HL-60 (cell line): Measurements from ENCODE around the gene C17orf114.

Experiments used
- GABPA ChIP-seq: IDR thresholded peaks from 2 replicates; pipeline ENCODE4 v1.6.1; 2012; ENCODE audit warnings: low read depth
- POLR2AphosphoS5 ChIP-seq: IDR thresholded peaks from 2 replicates; pipeline ENCODE4 v1.6.1; 2012; ENCODE audit warnings: low read depth
- SPI1 ChIP-seq: IDR thresholded peaks from 2 replicates; pipeline ENCODE4 v1.6.1; 2012; ENCODE audit warnings: low read depth, mild to moderate bottlenecking, borderline replicate concordance
- TF ChIP-seq, protein P1 (sequence below): IDR thresholded peaks from one replicate; pipeline ENCODE4 v1.5.1; 2011; ENCODE audit warnings: low read length, control low read depth, inconsistent platforms; ENCODE audit not compliant: insufficient read depth
- TF ChIP-seq, protein P2 (sequence below): IDR thresholded peaks from 2 replicates; pipeline ENCODE4 v1.6.1; 2012; ENCODE audit warnings: low read depth; ENCODE audit not compliant: insufficient replicate concordance

DNA sequence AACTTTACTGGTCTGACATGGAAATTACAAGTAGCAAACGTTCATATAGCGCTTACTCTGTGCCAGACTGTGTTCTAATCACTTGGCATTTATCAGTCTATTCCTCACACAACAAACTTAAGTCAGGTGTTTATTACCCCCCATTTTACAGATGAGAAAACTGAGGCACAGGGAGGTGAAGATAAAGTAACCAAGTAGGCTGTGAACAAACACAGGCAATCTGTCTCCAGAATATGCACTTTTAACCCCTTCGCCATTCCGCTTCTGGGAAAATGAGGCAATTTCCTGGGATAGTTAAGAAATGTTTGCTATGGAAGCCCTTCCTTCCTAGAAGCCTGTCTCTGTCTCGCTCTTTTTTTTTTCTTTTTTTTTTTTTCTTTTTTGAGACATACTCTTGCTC is 50.2 kb downstream of the C17orf114 start:
- TF ChIP-seq, protein P1, sequence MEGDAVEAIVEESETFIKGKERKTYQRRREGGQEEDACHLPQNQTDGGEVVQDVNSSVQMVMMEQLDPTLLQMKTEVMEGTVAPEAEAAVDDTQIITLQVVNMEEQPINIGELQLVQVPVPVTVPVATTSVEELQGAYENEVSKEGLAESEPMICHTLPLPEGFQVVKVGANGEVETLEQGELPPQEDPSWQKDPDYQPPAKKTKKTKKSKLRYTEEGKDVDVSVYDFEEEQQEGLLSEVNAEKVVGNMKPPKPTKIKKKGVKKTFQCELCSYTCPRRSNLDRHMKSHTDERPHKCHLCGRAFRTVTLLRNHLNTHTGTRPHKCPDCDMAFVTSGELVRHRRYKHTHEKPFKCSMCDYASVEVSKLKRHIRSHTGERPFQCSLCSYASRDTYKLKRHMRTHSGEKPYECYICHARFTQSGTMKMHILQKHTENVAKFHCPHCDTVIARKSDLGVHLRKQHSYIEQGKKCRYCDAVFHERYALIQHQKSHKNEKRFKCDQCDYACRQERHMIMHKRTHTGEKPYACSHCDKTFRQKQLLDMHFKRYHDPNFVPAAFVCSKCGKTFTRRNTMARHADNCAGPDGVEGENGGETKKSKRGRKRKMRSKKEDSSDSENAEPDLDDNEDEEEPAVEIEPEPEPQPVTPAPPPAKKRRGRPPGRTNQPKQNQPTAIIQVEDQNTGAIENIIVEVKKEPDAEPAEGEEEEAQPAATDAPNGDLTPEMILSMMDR, result no peak
- TF ChIP-seq POLR2AphosphoS5 (no peak), SPI1 (no peak), GABPA (no peak)
- TF ChIP-seq, protein P2, sequence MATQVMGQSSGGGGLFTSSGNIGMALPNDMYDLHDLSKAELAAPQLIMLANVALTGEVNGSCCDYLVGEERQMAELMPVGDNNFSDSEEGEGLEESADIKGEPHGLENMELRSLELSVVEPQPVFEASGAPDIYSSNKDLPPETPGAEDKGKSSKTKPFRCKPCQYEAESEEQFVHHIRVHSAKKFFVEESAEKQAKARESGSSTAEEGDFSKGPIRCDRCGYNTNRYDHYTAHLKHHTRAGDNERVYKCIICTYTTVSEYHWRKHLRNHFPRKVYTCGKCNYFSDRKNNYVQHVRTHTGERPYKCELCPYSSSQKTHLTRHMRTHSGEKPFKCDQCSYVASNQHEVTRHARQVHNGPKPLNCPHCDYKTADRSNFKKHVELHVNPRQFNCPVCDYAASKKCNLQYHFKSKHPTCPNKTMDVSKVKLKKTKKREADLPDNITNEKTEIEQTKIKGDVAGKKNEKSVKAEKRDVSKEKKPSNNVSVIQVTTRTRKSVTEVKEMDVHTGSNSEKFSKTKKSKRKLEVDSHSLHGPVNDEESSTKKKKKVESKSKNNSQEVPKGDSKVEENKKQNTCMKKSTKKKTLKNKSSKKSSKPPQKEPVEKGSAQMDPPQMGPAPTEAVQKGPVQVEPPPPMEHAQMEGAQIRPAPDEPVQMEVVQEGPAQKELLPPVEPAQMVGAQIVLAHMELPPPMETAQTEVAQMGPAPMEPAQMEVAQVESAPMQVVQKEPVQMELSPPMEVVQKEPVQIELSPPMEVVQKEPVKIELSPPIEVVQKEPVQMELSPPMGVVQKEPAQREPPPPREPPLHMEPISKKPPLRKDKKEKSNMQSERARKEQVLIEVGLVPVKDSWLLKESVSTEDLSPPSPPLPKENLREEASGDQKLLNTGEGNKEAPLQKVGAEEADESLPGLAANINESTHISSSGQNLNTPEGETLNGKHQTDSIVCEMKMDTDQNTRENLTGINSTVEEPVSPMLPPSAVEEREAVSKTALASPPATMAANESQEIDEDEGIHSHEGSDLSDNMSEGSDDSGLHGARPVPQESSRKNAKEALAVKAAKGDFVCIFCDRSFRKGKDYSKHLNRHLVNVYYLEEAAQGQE, result no peak
